Endothelial cell of umbilical vein (primary cell): Measurements from ENCODE around the gene KPTN. TPM values are rescaled to one million over a fixed set of nuclear protein-coding genes. Genes with fewer than 3 reads are reported as not detected.

Experiments used
- BruUV-seq: library from RNA; stranded (reverse); fragments of 400-500 nt; replicated peaks from 2 replicates; lab custom pipeline; 2021; lab: Mats Ljungman, UMichigan
- CTCF ChIA-PET: fragments of 300-600, 350-600 bp; sonication (Branson Sonifier 250); formaldehyde crosslinking; loops from one replicate; lab custom pipeline; 2021; ENCODE audit warnings: antibody characterized with exemption, inconsistent platforms; lab: Charles Lee
- POLR2A ChIA-PET: fragments of 300-600, 350-600 bp; sonication (Branson Sonifier 250); formaldehyde crosslinking; loops from one replicate; lab custom pipeline; 2021; ENCODE audit warnings: antibody characterized with exemption, inconsistent platforms; lab: Charles Lee
- DNase-seq: peaks from one replicate; pipeline ENCODE4 v3.0.0-alpha.2; 2011; ENCODE audit warnings: low read depth, low spot score
- FAIRE-seq: peaks from 2 replicates; lab custom pipeline; 2011; peaks lifted over from hg19 to GRCh38; lab: Jason Lieb, UNC
- H2AFZ ChIP-seq: 2 replicates; pipeline ENCODE4 v1.6.0; 2012; ENCODE audit warnings: low read depth, low read length, control low read depth, inconsistent platforms
- H3K27ac ChIP-seq: 2 replicates; pipeline ENCODE4 v1.5.1; 2011; ENCODE audit warnings: low read depth, mild to moderate bottlenecking, control low read depth, low read length, moderate library complexity; ENCODE audit not compliant: insufficient read depth
- H3K27me3 ChIP-seq, 2 experiments: 2 replicates each; pipeline versions ENCODE4 v1.6.0 to v1.6.1; 2011; ENCODE audit warnings: low read length in 2 of 2, mixed read lengths in 1 of 2; ENCODE audit not compliant: control insufficient read depth in 2 of 2, insufficient read depth in 2 of 2
- H3K36me3 ChIP-seq, 2 experiments: 2 replicates in 1 of 2; 3 replicates in 1 of 2; pipeline ENCODE4 v1.5.1; 2011; ENCODE audit warnings: low read length in 2 of 2, mild to moderate bottlenecking in 1 of 2, moderate library complexity in 1 of 2; ENCODE audit not compliant: control insufficient read depth in 2 of 2, insufficient read depth in 2 of 2; ENCODE audit errors: extremely low read depth in 1 of 2
- H3K4me1 ChIP-seq: 3 replicates; pipeline ENCODE4 v1.5.1; 2011; ENCODE audit warnings: mild to moderate bottlenecking, low read length; ENCODE audit not compliant: control insufficient read depth, insufficient read depth; ENCODE audit errors: extremely low read depth
- H3K4me2 ChIP-seq: 2 replicates; pipeline ENCODE4 v1.6.1; 2011; ENCODE audit warnings: low read length, control low read depth, mixed read lengths; ENCODE audit not compliant: insufficient read depth
- H3K4me3 ChIP-seq, 3 experiments: fragments of 200-600 bp in 1 of 3; sonication (generic), shearing (Covaris generic) in 1 of 3; replicated peaks in 1 of 3; 2 replicates each; pipeline ENCODE4 v1.5.1; 2011 to 2016; ENCODE audit warnings: control low read depth in 3 of 3, low read length in 3 of 3, mild to moderate bottlenecking in 2 of 3, inconsistent platforms in 1 of 3, low read depth in 1 of 3, moderate library complexity in 1 of 3; ENCODE audit not compliant: insufficient read depth in 1 of 3
- H3K79me2 ChIP-seq: 2 replicates; pipeline ENCODE4 v1.6.0; 2012; ENCODE audit warnings: low read length, inconsistent platforms; ENCODE audit not compliant: control insufficient read depth, insufficient read depth
- H3K9ac ChIP-seq: replicated peaks from 2 replicates; pipeline ENCODE3; 2011; ENCODE audit warnings: low read length, control low read depth; ENCODE audit not compliant: insufficient read depth; ENCODE audit errors: extremely low read depth
- H3K9me1 ChIP-seq: replicated peaks from 3 replicates; pipeline ENCODE4 v1.6.0; 2011; ENCODE audit warnings: mild to moderate bottlenecking, low read length; ENCODE audit not compliant: control insufficient read depth, insufficient read depth; ENCODE audit errors: extremely low read depth
- H3K9me3 ChIP-seq: replicated peaks from 2 replicates; pipeline ENCODE4 v1.5.1; 2012; ENCODE audit warnings: low read length, inconsistent platforms; ENCODE audit not compliant: control insufficient read depth, insufficient read depth
- H4K20me1 ChIP-seq: replicated peaks from 2 replicates; pipeline ENCODE3; 2011; ENCODE audit warnings: mild to moderate bottlenecking, low read length; ENCODE audit not compliant: control insufficient read depth, insufficient read depth; ENCODE audit errors: extremely low read depth
- EZH2 ChIP-seq: IDR thresholded peaks from 2 replicates; pipeline ENCODE4 v1.6.1; 2012; ENCODE audit warnings: borderline replicate concordance, low read depth, mild to moderate bottlenecking, moderate library complexity, low read length, inconsistent platforms; ENCODE audit not compliant: severe bottlenecking
- FOS ChIP-seq: IDR thresholded peaks from 2 replicates; pipeline ENCODE4 v1.6.1; 2011; ENCODE audit warnings: mild to moderate bottlenecking, low read length, moderate library complexity, borderline replicate concordance; ENCODE audit not compliant: insufficient read depth
- GATA2 ChIP-seq: IDR thresholded peaks from 2 replicates; pipeline ENCODE4 v1.7.0; 2011; ENCODE audit warnings: low read depth, mild to moderate bottlenecking, moderate library complexity, mixed read lengths, low read length; ENCODE audit not compliant: insufficient read length, insufficient read depth
- JUN ChIP-seq: IDR thresholded peaks from 2 replicates; pipeline ENCODE4 v1.6.1; 2011; ENCODE audit warnings: borderline replicate concordance, low read depth; ENCODE audit not compliant: insufficient read length, insufficient read depth
- MAX ChIP-seq: IDR thresholded peaks from 2 replicates; pipeline ENCODE4 v1.6.1; 2011; ENCODE audit not compliant: insufficient read depth, insufficient read length
- MYC ChIP-seq: IDR thresholded peaks from one replicate; pipeline ENCODE4 v1.6.1; 2011; ENCODE audit warnings: mild to moderate bottlenecking, low read depth, low read length
- POLR2A ChIP-seq: IDR thresholded peaks from 2 replicates; pipeline ENCODE4 v1.6.1; 2012; ENCODE audit warnings: low read depth, mild to moderate bottlenecking, control low read depth, low read length
- POLR2AphosphoS5 ChIP-seq: IDR thresholded peaks from 2 replicates; pipeline ENCODE4 v1.6.1; 2012; ENCODE audit warnings: low read depth, mild to moderate bottlenecking, control low read depth, low read length, moderate library complexity; ENCODE audit not compliant: insufficient read depth
- dilution Hi-C: fragments of 300-500 bp; cut with MboI; formaldehyde crosslinking; loops from one replicate; pipeline ENCODE4 v1.15.0; 2019; ENCODE audit warnings: low sequenced_read_pairs; ENCODE audit not compliant: extremely low pct_ligation_motif_present
- intact Hi-C: fragments of 100-400 bp; cut with micrococcal nuclease; formaldehyde crosslinking; loops from one replicate; pipeline ENCODE4 v1.10.0; 2022
- polyA plus RNA-seq, 4 experiments: library from polyadenylated mRNA; depleted of rRNA in 3 of 4; stranded (reverse) in 3 of 4; unstranded in 1 of 4; fragments of >200 nt; gene quantifications; 2 replicates each; pipeline versions ENCODE4 v1.2.1 to v1.2.3, GENCODE V29; 2011 to 2012; ENCODE audit warnings: missing spikeins in 1 of 4
- total RNA-seq: library from RNA; stranded (reverse); gene quantifications from 2 replicates; pipeline ENCODE4 v1.2.3, GENCODE V29; 2021
- TF ChIP-seq, protein P1 (sequence below), 2 donors: IDR thresholded peaks; 1 replicate in 1 of 2; 2 replicates in 1 of 2; pipeline ENCODE4 v1.5.1; 2011; ENCODE audit warnings: low read length in 2 of 2, mild to moderate bottlenecking in 2 of 2, moderate library complexity in 2 of 2, control low read depth in 1 of 2, inconsistent platforms in 1 of 2, low read depth in 1 of 2; ENCODE audit not compliant: insufficient read depth in 1 of 2; ENCODE audit errors: extremely low read depth in 1 of 2

Gene KPTN
- total and polyA plus RNA-seq, 2 donors (not counting 3 experiments of a cell fraction or from before 2014, with no cell fraction given) = 14.7 to 15.5 TPM

DNA sequence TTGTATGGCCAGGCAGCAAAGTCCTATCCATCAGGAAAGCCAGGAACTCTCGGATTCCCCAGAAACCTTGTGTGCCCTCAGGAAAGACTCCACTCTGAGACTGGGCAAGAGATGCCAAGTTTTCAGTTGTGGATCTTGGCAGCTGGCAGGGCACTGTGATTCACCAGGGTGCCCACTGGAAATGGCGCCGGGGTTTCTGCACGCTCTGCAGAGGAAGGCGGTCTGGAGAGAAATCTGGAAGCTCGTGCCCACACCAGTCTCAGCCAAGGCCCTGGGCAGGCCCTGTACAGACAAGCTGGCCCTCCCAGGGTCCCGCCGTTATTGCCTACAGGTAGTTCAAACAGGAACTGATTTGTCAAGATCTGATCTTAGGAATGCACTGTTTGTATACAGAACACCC lies 26.0 kb upstream of the KPTN start:
- Histone ChIP-seq H2AFZ (no peak overlapping the region), H3K4me3 (no peak overlapping the region), H3K9me3 (no peaks in the 10 kb centered on the region), H3K9ac (no peak overlapping the region), H3K36me3 (peaks cover 0 to under 1% of the 10 kb centered on the region in 2 experiments), H3K27ac (no peak overlapping the region), H3K27me3 (no peaks in the 10 kb centered on the region), H3K4me1 (peaks cover 28% of the 10 kb centered on the region), H3K79me2 (peaks cover 73% of the 10 kb centered on the region), H3K4me2 (peak overlapping the region; percentile 11), H4K20me1 (no peaks in the 10 kb centered on the region), H3K9me1 (no peaks in the 10 kb centered on the region)
- FAIRE-seq (peak; percentile 80), DNase-seq (peak; percentile 60)
- dilution Hi-C loops = no loop called here
- intact Hi-C loops = no loop called here
- ChIA-PET CTCF (interaction anchor here (0.7 to 2.1 kb wide), 8 partner anchors 9 to 197 kb away, joined by 3 to 8 read pairs (median 4); partner anchors contain the start of gene KPTN), POLR2A (no interaction called here)
- TF ChIP-seq POLR2AphosphoS5 = no peak
- TF ChIP-seq EZH2 = no peak
- TF ChIP-seq POLR2A = no peak
- no peak for TF ChIP-seq MAX
- no peak for TF ChIP-seq MYC
- no peak for TF ChIP-seq FOS
- TF ChIP-seq, protein P1, sequence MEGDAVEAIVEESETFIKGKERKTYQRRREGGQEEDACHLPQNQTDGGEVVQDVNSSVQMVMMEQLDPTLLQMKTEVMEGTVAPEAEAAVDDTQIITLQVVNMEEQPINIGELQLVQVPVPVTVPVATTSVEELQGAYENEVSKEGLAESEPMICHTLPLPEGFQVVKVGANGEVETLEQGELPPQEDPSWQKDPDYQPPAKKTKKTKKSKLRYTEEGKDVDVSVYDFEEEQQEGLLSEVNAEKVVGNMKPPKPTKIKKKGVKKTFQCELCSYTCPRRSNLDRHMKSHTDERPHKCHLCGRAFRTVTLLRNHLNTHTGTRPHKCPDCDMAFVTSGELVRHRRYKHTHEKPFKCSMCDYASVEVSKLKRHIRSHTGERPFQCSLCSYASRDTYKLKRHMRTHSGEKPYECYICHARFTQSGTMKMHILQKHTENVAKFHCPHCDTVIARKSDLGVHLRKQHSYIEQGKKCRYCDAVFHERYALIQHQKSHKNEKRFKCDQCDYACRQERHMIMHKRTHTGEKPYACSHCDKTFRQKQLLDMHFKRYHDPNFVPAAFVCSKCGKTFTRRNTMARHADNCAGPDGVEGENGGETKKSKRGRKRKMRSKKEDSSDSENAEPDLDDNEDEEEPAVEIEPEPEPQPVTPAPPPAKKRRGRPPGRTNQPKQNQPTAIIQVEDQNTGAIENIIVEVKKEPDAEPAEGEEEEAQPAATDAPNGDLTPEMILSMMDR (IDR thresholded peaks at IDR 0.05; ENCODE audit: extremely low read depth in 1 of 2, insufficient read depth in 1 of 2, low read depth in 1 of 2, low read length in 2 of 2) = no peak
- no peak for TF ChIP-seq JUN
- no peak for TF ChIP-seq GATA2
- BruUV-seq = no TSS peak
